PC-3 (cell line): ENCODE results near the gene IGF2BP2.

Experiments used
- CTCF ChIP-seq: fragments of 300-600 bp; sonication (generic); conservative IDR thresholded peaks from 2 replicates; pipeline ENCODE4 v1.5.1; 2017; ENCODE audit warnings: antibody characterized with exemption, low read depth, mild to moderate bottlenecking, low read length
- EZH2 ChIP-seq: fragments of 300-600 bp; sonication (generic); IDR thresholded peaks from one replicate; pipeline ENCODE4 v1.6.1; 2017; ENCODE audit warnings: antibody characterized with exemption, mild to moderate bottlenecking, low read length; ENCODE audit not compliant: unreplicated experiment

- TF ChIP-seq CTCF = no peak
- TF ChIP-seq EZH2 = no peak
These were observed 31.5 kb downstream of the IGF2BP2 start for GRCh38 chr3:185793381-185793780.
